ENCODE measurements around the gene DYNLT2. TPM values are rescaled to one million over a fixed set of nuclear protein-coding genes. Genes with fewer than 3 reads are reported as not detected.
A peak's percentile ranks its signal among the peaks of the same experiment; 100 is the strongest.
"Not testable (repeated sequence)": the region's sequence is repeated elsewhere in the genome, so short reads cannot be mapped to it uniquely, and the experiment has no call there.

The DYNLT2 gene
- total and polyA plus RNA-seq, 2 of the 13 experiments (the other 11 are each of a cell fraction or from before 2014, with no cell fraction given), result 2.1 to 4.3 TPM

GRCh38 chr6:169765789-169766188 is 14.4 kb upstream of the DYNLT2 start (continued):
- TF ChIP-seq ARID4A (CRISPR knock-in tag; IDR thresholded peaks at IDR 0.05; ENCODE audit: borderline replicate concordance) (peak; percentile 70; the same call in 1 of the 2 replicates), CEBPB (IDR thresholded peaks at IDR 0.05; ENCODE audit: borderline replicate concordance, low read depth, low read length) (peak; percentile 91), SSRP1 (CRISPR knock-in tag; IDR thresholded peaks at IDR 0.05) (peak; percentile 30; the same call in 1 of the 2 replicates), EP300 (IDR thresholded peaks at IDR 0.05; ENCODE audit: low read depth in 2 of 2, low read length in 2 of 2) (0 out of 4 replicates have a peak, but pooled peaks of 1 of the 2 experiments have one; percentile 20), CEBPG (CRISPR knock-in tag; IDR thresholded peaks at IDR 0.05) (peak; percentile 70), ARID5B (CRISPR knock-in tag; IDR thresholded peaks at IDR 0.05) (0 out of 2 replicates have a peak, but pooled peaks have one; percentile 6), FOXA3 (CRISPR knock-in tag; IDR thresholded peaks at IDR 0.05) (peak; percentile 16; the same call in 1 of the 2 replicates), GATAD2A (CRISPR knock-in tag; IDR thresholded peaks at IDR 0.05) (0 out of 2 replicates have a peak, but pooled peaks have one; percentile 50), SMAD3 (CRISPR knock-in tag; IDR thresholded peaks at IDR 0.05) (0 out of 2 replicates have a peak, but pooled peaks have one; percentile 22), FOSL2 (CRISPR knock-in tag; IDR thresholded peaks at IDR 0.05) (peak; percentile 65)
- not testable (repeated sequence) for TF ChIP-seq EP300 (CRISPR knock-in tag; IDR thresholded peaks at IDR 0.05; ENCODE audit: borderline replicate concordance)

All from HepG2 (cell line).